ENCODE results near the gene ELL. TPM values are rescaled to one million over a fixed set of nuclear protein-coding genes. Genes with fewer than 3 reads are reported as not detected.

ELL gene
- total and polyA plus RNA-seq, 9 of the 15 experiments (the other 6 are each of a cell fraction or from before 2014, with no cell fraction given): 0.24 to 22.5 (median 4.1) TPM

DNA sequence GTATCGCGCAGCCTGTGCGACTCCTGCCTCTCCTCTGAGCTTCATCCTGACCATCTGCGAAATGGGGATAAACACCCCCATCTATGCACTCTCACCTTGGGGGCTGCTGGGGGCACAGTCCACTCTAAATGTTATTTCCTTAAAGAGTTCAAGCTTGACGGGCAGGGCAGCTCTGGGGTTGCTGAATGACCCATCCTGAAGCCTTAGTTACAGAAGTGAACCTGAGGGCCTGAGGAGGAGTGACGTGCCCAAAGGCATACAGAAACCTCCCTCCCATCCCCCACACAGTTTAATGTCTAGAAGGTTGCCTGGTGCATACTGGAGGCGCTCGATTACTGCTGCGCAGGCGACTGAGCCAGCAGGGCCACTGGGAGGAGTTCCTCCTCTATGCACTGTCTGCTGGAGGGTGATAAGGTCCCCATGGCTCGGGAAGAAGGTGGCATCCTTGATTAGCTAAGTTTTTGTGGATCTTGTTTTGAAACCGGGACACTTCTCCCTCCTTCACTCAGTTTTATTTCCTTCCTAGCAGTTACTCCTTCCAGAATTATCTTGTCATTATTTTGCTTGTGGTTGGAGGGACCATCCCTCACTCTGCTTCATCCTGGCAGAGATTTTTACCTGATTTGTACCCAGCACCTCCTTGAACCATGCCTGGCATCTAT is 22.1 kb upstream of the ELL start (continued):
- no peak for TF ChIP-seq CUX1 (CRISPR knock-in tag; IDR thresholded peaks at IDR 0.05)
- no peak for TF ChIP-seq SP2 (IDR thresholded peaks at IDR 0.05; ENCODE audit: extremely low read depth, low read depth, low read length, poor library complexity, severe bottlenecking)
- TF ChIP-seq IRF9 (tag; IDR thresholded peaks at IDR 0.05): no peak
- TF ChIP-seq, protein P1, sequence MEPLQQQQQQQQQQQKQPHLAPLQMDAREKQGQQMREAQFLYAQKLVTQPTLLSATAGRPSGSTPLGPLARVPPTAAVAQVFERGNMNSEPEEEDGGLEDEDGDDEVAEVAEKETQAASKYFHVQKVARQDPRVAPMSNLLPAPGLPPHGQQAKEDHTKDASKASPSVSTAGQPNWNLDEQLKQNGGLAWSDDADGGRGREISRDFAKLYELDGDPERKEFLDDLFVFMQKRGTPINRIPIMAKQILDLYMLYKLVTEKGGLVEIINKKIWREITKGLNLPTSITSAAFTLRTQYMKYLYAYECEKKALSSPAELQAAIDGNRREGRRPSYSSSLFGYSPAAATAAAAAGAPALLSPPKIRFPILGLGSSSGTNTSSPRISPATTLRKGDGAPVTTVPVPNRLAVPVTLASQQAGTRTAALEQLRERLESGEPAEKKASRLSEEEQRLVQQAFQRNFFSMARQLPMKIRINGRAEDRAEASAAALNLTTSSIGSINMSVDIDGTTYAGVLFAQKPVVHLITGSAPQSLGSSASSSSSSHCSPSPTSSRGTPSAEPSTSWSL (CRISPR knock-in tag; IDR thresholded peaks at IDR 0.05; ENCODE audit: borderline replicate concordance): no peak
- TF ChIP-seq, protein P2, sequence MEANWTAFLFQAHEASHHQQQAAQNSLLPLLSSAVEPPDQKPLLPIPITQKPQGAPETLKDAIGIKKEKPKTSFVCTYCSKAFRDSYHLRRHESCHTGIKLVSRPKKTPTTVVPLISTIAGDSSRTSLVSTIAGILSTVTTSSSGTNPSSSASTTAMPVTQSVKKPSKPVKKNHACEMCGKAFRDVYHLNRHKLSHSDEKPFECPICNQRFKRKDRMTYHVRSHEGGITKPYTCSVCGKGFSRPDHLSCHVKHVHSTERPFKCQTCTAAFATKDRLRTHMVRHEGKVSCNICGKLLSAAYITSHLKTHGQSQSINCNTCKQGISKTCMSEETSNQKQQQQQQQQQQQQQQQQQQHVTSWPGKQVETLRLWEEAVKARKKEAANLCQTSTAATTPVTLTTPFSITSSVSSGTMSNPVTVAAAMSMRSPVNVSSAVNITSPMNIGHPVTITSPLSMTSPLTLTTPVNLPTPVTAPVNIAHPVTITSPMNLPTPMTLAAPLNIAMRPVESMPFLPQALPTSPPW (CRISPR knock-in tag; IDR thresholded peaks at IDR 0.05): no peak; the same call in 1 of the 2 replicates
- TF ChIP-seq POLR2AphosphoS2 (IDR thresholded peaks at IDR 0.05; ENCODE audit: low read length): no peak
- no peak for TF ChIP-seq ESRRB (CRISPR knock-in tag; IDR thresholded peaks at IDR 0.05; ENCODE audit: borderline replicate concordance)
- peak; percentile 84; the same call in 1 of the 2 replicates for TF ChIP-seq TCF7 (IDR thresholded peaks at IDR 0.05; ENCODE audit: borderline replicate concordance)
- TF ChIP-seq SRF (CRISPR knock-in tag; IDR thresholded peaks at IDR 0.05): peak in 1 of 2 experiments; percentile 60; a peak in 1 of 4 replicates
- TF ChIP-seq ZNF398 (CRISPR knock-in tag; IDR thresholded peaks at IDR 0.05): no peak
